GM12892 (cell line): ENCODE data around the gene VGLL2.

ENCODE experiments used
- POLR2AphosphoS5 ChIP-seq: IDR thresholded peaks from 2 replicates; pipeline ENCODE4 v1.6.1; 2011; ENCODE audit warnings: low read depth, low read length, control low read depth
- TAF1 ChIP-seq: IDR thresholded peaks from 2 replicates; pipeline ENCODE4 v1.6.1; 2011; ENCODE audit warnings: low read depth, mild to moderate bottlenecking, control low read depth, low read length, borderline replicate concordance

GRCh38 chr6:117270843-117271507 lies 5.6 kb downstream of the VGLL2 start:
- TF ChIP-seq POLR2AphosphoS5 (no peak), TAF1 (no peak)
